Epithelial cell of proximal tubule (primary cell): ENCODE results near the gene RAD54L2. TPM values are rescaled to one million over a fixed set of nuclear protein-coding genes. Genes with fewer than 3 reads are reported as not detected.
"Not testable (repeated sequence)": the region's sequence is repeated elsewhere in the genome, so short reads cannot be mapped to it uniquely, and the experiment has no call there.

Experiments
- DNase-seq: peaks from one replicate; pipeline ENCODE4 v3.0.0-alpha.2; 2011; ENCODE audit warnings: low read depth
- H3K4me3 ChIP-seq: 2 replicates; pipeline ENCODE4 v1.5.1; 2011; ENCODE audit warnings: low read depth, mild to moderate bottlenecking, low read length
- CTCF ChIP-seq: conservative IDR thresholded peaks from 2 replicates; pipeline ENCODE4 v1.5.1; 2012; ENCODE audit warnings: low read depth, mild to moderate bottlenecking, low read length
- total RNA-seq: library from RNA; depleted of rRNA; stranded (reverse); fragments of >200 nt; gene quantifications from 2 replicates; pipeline ENCODE4 v1.2.3, GENCODE V29; 2015

RAD54L2 gene
- total RNA-seq, 1 donor from 2014 or later = 9.6 TPM

GRCh38 chr3:51550080-51550819 lies 11.7 kb downstream of the RAD54L2 start:
- peak; percentile 9 for TF ChIP-seq CTCF
- no peak overlapping the region for H3K4me3 ChIP-seq
- no peak for DNase-seq

GRCh38 chr3:51557993-51558392 lies 19.5 kb downstream of the RAD54L2 start:
- no peak overlapping the region for H3K4me3 ChIP-seq
- TF ChIP-seq CTCF = no peak
- no peak for DNase-seq

- TF ChIP-seq CTCF = no peak
- no peak overlapping the region for H3K4me3 ChIP-seq
- no peak for DNase-seq
Measured at GRCh38 chr3:51559411-51559888, 20.9 kb downstream of the RAD54L2 start.

- no peak for DNase-seq
- no peak for TF ChIP-seq CTCF
- H3K4me3 ChIP-seq = no peak overlapping the region
Measured at GRCh38 chr3:51559961-51560360, 21.4 kb downstream of the RAD54L2 start.

- not testable (repeated sequence) for DNase-seq, H3K4me3 ChIP-seq
Measured at GRCh38 chr3:51562403-51562802, 23.9 kb downstream of the RAD54L2 start.

- no peak overlapping the region for H3K4me3 ChIP-seq
- TF ChIP-seq CTCF = no peak
- DNase-seq = no peak
Measured at GRCh38 chr3:51568036-51568435, 29.5 kb downstream of the RAD54L2 start.

- TF ChIP-seq CTCF = no peak
- H3K4me3 ChIP-seq = no peak overlapping the region
- DNase-seq = no peak
Measured at GRCh38 chr3:51568996-51569395, 30.5 kb downstream of the RAD54L2 start.
